GM12892 (cell line): ENCODE measurements around the gene PMM1.

Source experiments
- DNase-seq: peaks from one replicate; pipeline ENCODE4 v3.0.0; 2011; ENCODE audit not compliant: insufficient read length
- FAIRE-seq: peaks from 2 replicates; lab custom pipeline; 2011; peaks lifted over from hg19 to GRCh38; lab: Jason Lieb, UNC
- POLR2A ChIP-seq: IDR thresholded peaks from 2 replicates; pipeline ENCODE4 v1.6.1; 2011; ENCODE audit warnings: low read depth, low read length, control low read depth
- POLR2AphosphoS5 ChIP-seq: IDR thresholded peaks from 2 replicates; pipeline ENCODE4 v1.6.1; 2011; ENCODE audit warnings: low read depth, low read length, control low read depth
- TAF1 ChIP-seq: IDR thresholded peaks from 2 replicates; pipeline ENCODE4 v1.6.1; 2011; ENCODE audit warnings: low read depth, mild to moderate bottlenecking, control low read depth, low read length, borderline replicate concordance

The PMM1 gene

GRCh38 chr22:41557401-41558240 is 32.0 kb downstream of the PMM1 start:
- FAIRE-seq (no peak), DNase-seq (no peak)
- TF ChIP-seq POLR2AphosphoS5 (no peak), POLR2A (no peak), TAF1 (no peak)

- TF ChIP-seq POLR2AphosphoS5, result no peak
- DNase-seq (no peak), FAIRE-seq (no peak)
Measured at GRCh38 chr22:41556561-41556960, 33.1 kb downstream of the PMM1 start.

GRCh38 chr22:41555325-41555982 is 34.2 kb downstream of the PMM1 start:
- FAIRE-seq, result no peak
- DNase-seq, result no peak
- TF ChIP-seq POLR2A (no peak), POLR2AphosphoS5 (no peak), TAF1 (no peak)

- FAIRE-seq (no peak), DNase-seq (no peak)
- TF ChIP-seq POLR2AphosphoS5 (no peak), TAF1 (no peak), POLR2A (no peak)
Measured at GRCh38 chr22:41551877-41552582, 37.6 kb downstream of the PMM1 start.

GRCh38 chr22:41550952-41551491 is 38.6 kb downstream of the PMM1 start:
- FAIRE-seq, result no peak
- TF ChIP-seq TAF1, result no peak
- TF ChIP-seq POLR2AphosphoS5, result no peak
- TF ChIP-seq POLR2A, result no peak

GRCh38 chr22:41548830-41549211 is 40.8 kb downstream of the PMM1 start:
- FAIRE-seq (no peak), DNase-seq (no peak)
- TF ChIP-seq POLR2A (no peak), TAF1 (no peak), POLR2AphosphoS5 (no peak)

More at GRCh38 chr22:41550952-41551491, 38.6 kb downstream of the PMM1 start:
- no peak for DNase-seq

- TF ChIP-seq POLR2AphosphoS5, result no peak
- peak; percentile 59; the same call in 1 of the 2 replicates for TF ChIP-seq POLR2A
- DNase-seq, result no peak
- peak; percentile 60 for FAIRE-seq
Measured at GRCh38 chr22:41544671-41545476, 44.8 kb downstream of the PMM1 start.

GRCh38 chr22:41543854-41544670 is 45.6 kb downstream of the PMM1 start, which contains the start of gene POLR3H:
Gene POLR3H, minus strand, starts transcription at chr22:41544470. Its CDS starts 369 bp downstream, at chr22:41544101.
- DNase-seq (peak; percentile 96), FAIRE-seq (peak; percentile 99)
- no peak for TF ChIP-seq TAF1
- TF ChIP-seq POLR2AphosphoS5, result no peak
- TF ChIP-seq POLR2A, result peak; percentile 18; the same call in 1 of the 2 replicates

GRCh38 chr22:41542224-41542623 is 47.4 kb downstream of the PMM1 start:
- FAIRE-seq (no peak), DNase-seq (no peak)
- TF ChIP-seq POLR2A, result no peak
- TF ChIP-seq TAF1, result no peak
- TF ChIP-seq POLR2AphosphoS5, result no peak

GRCh38 chr22:41541484-41541883 is 48.2 kb downstream of the PMM1 start:
- DNase-seq, result no peak
- TF ChIP-seq TAF1, result no peak
- peak; percentile 14 for FAIRE-seq
